Tibial artery (tissue), 4 donors: ENCODE data around the gene MSMB.

ENCODE experiments used
- DNase-seq, 2 donors: peaks; one replicate each; pipeline ENCODE4 v3.0.0-alpha.2; 2019
- H3K27ac ChIP-seq, 2 donors: fragments of 200-600 bp; sonication (generic) in 1 of 2; 1 replicate in 1 of 2; 2 replicates in 1 of 2; pipeline ENCODE4 v1.5.1; 2018 to 2019; ENCODE audit warnings: mild to moderate bottlenecking in 1 of 2
- H3K27me3 ChIP-seq, 2 donors: fragments of 200-600 bp; sonication (generic) in 1 of 2; one replicate each; pipeline versions ENCODE4 v1.5.1 to v1.6.0; 2016 to 2019
- H3K36me3 ChIP-seq, 3 donors: fragments of 200-600 bp; sonication (generic) in 2 of 3; one replicate each; pipeline ENCODE4 v1.5.1; 2016 to 2019; ENCODE audit warnings: mild to moderate bottlenecking in 2 of 3
- H3K4me1 ChIP-seq, 4 donors: fragments of 200-600 bp; sonication (generic) in 2 of 4; 1 replicate in 3 of 4; 2 replicates in 1 of 4; pipeline ENCODE4 v1.5.1; 2016 to 2019
- H3K4me3 ChIP-seq, 2 donors: fragments of 200-600 bp; sonication (generic) in 1 of 2; 1 replicate in 1 of 2; 2 replicates in 1 of 2; pipeline ENCODE4 v1.5.1; 2018 to 2019; ENCODE audit warnings: mild to moderate bottlenecking in 2 of 2
- H3K9me3 ChIP-seq, 3 donors: fragments of 200-600 bp; sonication (generic) in 1 of 3; one replicate each; pipeline ENCODE4 v1.5.1; 2016 to 2019
- intact Hi-C: fragments of 100-400 bp; cut with DNase I; formaldehyde crosslinking; loops from one replicate; pipeline ENCODE4 v1.15.0; 2023; ENCODE audit warnings: low total_unique reads
- TF ChIP-seq, protein P1 (sequence below), 2 experiments: fragments of 200-600 bp in 1 of 2; fragments of 450-650 bp in 1 of 2; IDR thresholded peaks; one replicate each; pipeline ENCODE4 v1.5.1; 2017 to 2019; ENCODE audit warnings: antibody characterized with exemption in 2 of 2, mild to moderate bottlenecking in 1 of 2, moderate library complexity in 1 of 2

Gene MSMB

DNA sequence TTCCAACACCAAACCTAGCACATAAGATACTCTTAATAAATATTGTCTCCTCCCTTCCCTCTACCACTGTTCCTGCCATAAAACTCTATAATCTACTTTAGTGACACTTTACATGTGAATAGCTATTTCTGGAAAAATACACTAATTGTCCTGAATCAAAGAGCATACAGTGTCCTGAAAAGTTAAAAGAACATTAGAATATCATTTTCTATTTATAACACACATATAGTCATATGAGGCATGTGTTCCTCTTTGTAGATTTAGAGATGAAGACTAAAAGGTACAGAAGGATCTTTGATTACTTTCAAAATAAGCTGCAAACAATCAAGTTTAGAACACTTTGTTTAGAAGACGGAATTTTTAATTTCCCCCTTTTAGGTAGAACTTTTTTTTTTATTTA lies 29.3 kb downstream of the MSMB start:
- Histone ChIP-seq H3K27ac (no peak overlapping the region), H3K27me3 (no peaks in the 10 kb centered on the region), H3K4me3 (no peak overlapping the region), H3K9me3 (no peaks in the 10 kb centered on the region), H3K4me1 (peaks cover 0 to 42% (median 15%) of the 10 kb centered on the region in 4 donors), H3K36me3 (peaks cover 32 to 37% (median 35%) of the 10 kb centered on the region in 3 donors)
- DNase-seq, result no peak
- intact Hi-C loops, result no loop called here
- TF ChIP-seq, protein P1, sequence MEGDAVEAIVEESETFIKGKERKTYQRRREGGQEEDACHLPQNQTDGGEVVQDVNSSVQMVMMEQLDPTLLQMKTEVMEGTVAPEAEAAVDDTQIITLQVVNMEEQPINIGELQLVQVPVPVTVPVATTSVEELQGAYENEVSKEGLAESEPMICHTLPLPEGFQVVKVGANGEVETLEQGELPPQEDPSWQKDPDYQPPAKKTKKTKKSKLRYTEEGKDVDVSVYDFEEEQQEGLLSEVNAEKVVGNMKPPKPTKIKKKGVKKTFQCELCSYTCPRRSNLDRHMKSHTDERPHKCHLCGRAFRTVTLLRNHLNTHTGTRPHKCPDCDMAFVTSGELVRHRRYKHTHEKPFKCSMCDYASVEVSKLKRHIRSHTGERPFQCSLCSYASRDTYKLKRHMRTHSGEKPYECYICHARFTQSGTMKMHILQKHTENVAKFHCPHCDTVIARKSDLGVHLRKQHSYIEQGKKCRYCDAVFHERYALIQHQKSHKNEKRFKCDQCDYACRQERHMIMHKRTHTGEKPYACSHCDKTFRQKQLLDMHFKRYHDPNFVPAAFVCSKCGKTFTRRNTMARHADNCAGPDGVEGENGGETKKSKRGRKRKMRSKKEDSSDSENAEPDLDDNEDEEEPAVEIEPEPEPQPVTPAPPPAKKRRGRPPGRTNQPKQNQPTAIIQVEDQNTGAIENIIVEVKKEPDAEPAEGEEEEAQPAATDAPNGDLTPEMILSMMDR (IDR thresholded peaks at IDR 0.05), result no peak

GRCh38 chr10:46016190-46016589 lies 29.9 kb downstream of the MSMB start:
- intact Hi-C loops, result no loop called here
- Histone ChIP-seq H3K27ac (no peak overlapping the region), H3K27me3 (no peaks in the 10 kb centered on the region), H3K9me3 (no peaks in the 10 kb centered on the region), H3K4me1 (peaks cover 0 to 42% (median 15%) of the 10 kb centered on the region in 4 donors), H3K36me3 (peaks cover 39 to 43% (median 42%) of the 10 kb centered on the region in 3 donors), H3K4me3 (no peak overlapping the region)
- DNase-seq, result no peak
- TF ChIP-seq, protein P1 (IDR thresholded peaks at IDR 0.05), result no peak

DNA sequence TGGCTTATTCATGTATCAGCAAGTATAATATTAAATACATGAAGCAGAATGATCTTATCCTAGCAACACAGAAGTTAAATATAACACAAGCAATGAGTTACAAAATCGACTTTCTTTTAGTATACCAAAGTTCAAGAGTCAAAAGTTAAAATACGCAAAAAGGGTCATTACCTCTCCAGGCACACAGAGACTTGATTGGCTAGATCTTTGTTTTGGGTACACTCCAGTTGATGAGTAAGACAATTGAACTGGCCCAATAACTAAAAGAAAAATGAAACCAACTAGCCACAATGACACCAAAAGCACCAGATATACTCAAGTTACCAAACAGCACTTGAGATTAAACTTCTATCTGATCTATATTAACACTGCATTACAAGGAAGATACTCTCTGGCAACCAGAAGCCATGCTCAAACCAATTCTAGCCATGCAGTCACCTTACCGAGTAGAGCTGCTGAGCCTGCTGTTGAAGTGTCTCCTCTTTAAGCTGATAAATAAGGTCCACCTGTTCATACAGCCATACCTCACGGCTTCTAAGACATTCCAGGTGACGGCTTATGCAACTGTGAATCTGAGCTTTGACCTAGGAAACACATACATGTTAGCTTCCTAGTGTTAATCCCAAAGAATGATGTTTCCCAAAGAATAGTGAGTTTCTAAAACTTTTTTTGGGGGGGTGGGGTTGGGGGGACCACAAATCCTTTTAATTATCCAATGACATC lies 31.2 kb downstream of the MSMB start:
- H3K4me1 ChIP-seq, result peaks cover 0 to 36% (median 11%) of the 10 kb centered on the region in 4 donors
- no peaks in the 10 kb centered on the region for H3K9me3 ChIP-seq
- H3K27me3 ChIP-seq, result no peaks in the 10 kb centered on the region
- no peak for DNase-seq
- H3K4me3 ChIP-seq, result no peak overlapping the region
- no peak overlapping the region for H3K27ac ChIP-seq
- TF ChIP-seq, protein P1 (IDR thresholded peaks at IDR 0.05), result no peak
- H3K36me3 ChIP-seq, result peaks cover 52 to 56% (median 55%) of the 10 kb centered on the region in 3 donors
- intact Hi-C loops, result no loop called here

GRCh38 chr10:46014206-46014605 lies 31.9 kb downstream of the MSMB start:
- H3K27me3 ChIP-seq, result no peaks in the 10 kb centered on the region
- DNase-seq, result no peak
- no peaks in the 10 kb centered on the region for H3K9me3 ChIP-seq
- peaks cover 0 to 30% (median 10%) of the 10 kb centered on the region in 4 donors for H3K4me1 ChIP-seq
- no peak overlapping the region for H3K27ac ChIP-seq
- TF ChIP-seq, protein P1 (IDR thresholded peaks at IDR 0.05), result no peak
- no peak overlapping the region for H3K4me3 ChIP-seq
- intact Hi-C loops, result no loop called here
- H3K36me3 ChIP-seq, result peaks cover 58 to 63% (median 62%) of the 10 kb centered on the region in 3 donors

DNA sequence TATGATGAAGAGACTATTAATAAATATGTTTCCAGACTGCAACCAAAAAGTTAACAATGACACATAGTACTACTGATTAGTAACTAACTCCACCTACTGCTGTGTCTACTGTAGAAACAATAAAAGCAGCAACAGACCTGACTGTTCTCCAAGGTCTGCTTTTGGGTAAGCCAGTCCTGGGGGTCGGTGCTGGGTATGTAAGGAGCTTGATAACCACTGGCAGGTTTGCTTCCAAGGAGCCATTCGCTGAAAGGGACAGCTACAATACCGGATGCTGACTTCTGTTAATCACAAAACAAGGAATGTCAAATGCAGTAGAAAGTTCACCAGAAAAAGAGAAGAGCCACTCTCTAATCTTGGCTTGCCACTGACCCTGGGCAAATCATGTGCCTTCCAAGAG lies 33.3 kb downstream of the MSMB start:
- intact Hi-C loops, result no loop called here
- no peak overlapping the region for H3K4me3 ChIP-seq
- TF ChIP-seq, protein P1 (IDR thresholded peaks at IDR 0.05), result no peak
- no peaks in the 10 kb centered on the region for H3K27me3 ChIP-seq
- no peak overlapping the region for H3K27ac ChIP-seq
- peaks cover 0 to 15% (median 5%) of the 10 kb centered on the region in 4 donors for H3K4me1 ChIP-seq
- no peaks in the 10 kb centered on the region for H3K9me3 ChIP-seq
- peaks cover 73 to 77% (median 76%) of the 10 kb centered on the region in 3 donors for H3K36me3 ChIP-seq
- DNase-seq, result no peak
